HL-60/S4 (cell line): ENCODE data around the gene RPP21.
"Not testable (repeated sequence)": the region's sequence is repeated elsewhere in the genome, so short reads cannot be mapped to it uniquely, and the experiment has no call there.

ENCODE experiments used
- in situ Hi-C: fragments of 300-500 bp; cut with MboI; formaldehyde crosslinking; loops from 2 replicates; pipeline ENCODE4 v1.14.3; 2022; ENCODE audit warnings: low sequenced_read_pairs

RPP21 gene

DNA sequence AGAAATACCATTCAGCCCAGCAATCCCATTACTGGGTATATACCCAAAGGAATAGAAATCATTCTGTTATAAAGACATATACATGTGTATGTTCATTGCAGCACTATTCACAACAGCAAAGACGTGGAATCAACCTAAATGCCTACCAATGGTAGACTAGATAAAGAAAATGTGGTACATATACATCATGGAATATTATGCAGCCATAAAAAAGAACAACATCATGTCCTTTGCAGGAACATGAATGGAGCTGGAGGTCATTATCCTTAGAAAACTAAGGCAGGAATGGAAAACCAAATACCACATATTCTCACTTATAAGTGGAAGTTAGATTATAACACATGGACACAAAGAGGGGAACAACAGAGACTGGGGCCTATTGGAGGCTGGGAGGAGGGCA, 24.3 kb downstream of the RPP21 start:
- in situ Hi-C loops, result not testable (repeated sequence)

DNA sequence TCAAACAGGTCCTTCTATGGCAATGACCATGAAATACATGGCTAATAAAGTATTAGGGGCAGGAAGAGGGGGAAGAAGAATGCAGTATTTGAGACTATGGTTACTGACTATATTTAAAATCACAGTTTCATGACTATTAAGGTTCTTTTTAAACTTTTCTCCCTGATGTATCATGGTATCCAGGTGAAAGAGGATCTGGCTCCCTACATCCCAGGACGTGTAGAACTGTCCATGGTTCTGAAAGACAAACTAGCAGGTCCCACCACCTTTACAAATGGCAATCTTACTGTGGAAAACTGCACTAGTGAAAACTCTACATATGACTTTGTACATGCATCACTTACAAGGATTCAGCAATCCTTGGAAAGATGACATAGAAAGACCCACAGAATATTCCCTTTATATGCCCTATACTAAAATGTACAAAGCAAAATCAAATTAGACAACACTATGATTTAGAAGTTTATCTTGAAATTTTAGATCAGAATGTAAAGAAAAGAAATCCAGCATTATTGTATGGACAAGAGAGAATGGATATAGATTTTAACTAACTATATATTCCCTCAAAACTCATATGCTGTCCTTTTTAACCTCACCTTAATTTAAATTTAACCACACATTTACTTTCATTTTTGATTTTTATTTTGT, 33.5 kb downstream of the RPP21 start:
- in situ Hi-C loops, result loop anchor here (25.0 kb wide), 1 partner anchor 141 kb away; no protein-coding TSS in a partner anchor

DNA sequence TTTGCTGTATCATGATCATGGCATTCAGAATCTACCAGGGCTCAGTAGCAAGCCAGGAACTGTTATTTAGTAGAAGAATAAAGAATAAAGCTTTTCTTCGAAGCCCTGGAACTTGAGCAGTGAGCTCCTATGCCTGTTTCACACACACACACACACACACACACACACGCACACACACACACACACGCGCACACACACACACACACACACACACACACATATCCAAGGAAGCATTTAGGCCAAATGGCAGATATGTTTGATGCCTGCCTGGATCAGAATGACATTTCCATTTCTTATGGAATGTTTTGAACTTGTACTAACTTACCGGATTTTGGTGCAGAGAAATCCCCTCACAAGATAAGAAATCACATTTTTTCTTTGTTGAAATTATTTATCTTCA, 35.5 kb downstream of the RPP21 start:
- in situ Hi-C loops, result loop anchor here (25.0 kb wide), 1 partner anchor 143 kb away; no protein-coding TSS in a partner anchor

DNA sequence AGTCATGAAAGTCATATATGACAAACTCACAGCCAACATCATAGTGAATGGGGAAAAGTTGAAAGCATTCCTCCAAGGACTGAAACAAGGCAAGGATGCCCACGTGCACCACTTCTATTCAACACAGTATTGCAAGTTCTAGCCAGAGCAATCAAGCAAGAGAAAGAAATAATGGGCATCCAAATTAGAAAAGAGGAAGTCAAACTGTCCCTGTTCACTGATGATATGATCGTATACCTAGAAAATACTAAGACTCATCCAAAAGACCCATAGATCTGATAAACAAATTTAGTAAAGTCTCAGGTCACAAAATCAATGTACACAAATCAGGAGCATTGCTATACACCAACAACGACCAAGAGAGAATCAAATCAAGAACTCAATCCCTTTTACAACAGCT, 41.2 kb downstream of the RPP21 start:
- in situ Hi-C loops, result loop anchor here (25.0 kb wide), 1 partner anchor 149 kb away; no protein-coding TSS in a partner anchor

DNA sequence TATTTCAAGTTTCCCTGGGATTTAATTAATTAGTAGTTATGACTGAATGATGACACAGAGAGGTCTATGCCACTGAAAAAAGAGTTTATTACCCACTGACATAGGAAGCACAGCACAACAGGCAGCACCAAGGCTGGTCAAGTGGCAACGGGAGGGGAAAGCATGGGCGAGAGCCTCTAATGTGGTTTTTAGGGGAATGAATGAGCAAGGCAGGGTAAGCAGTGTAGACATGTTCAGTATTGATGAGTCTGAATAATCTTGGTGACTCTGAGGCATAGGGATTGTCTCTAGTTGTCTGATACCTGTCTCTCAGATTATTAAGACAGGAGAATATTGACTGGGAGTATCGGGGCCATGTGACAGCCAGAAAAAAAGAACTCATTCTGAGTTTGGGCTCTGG, 46.3 kb downstream of the RPP21 start:
- in situ Hi-C loops, result loop anchor here (25.0 kb wide), 1 partner anchor 154 kb away; no protein-coding TSS in a partner anchor

DNA sequence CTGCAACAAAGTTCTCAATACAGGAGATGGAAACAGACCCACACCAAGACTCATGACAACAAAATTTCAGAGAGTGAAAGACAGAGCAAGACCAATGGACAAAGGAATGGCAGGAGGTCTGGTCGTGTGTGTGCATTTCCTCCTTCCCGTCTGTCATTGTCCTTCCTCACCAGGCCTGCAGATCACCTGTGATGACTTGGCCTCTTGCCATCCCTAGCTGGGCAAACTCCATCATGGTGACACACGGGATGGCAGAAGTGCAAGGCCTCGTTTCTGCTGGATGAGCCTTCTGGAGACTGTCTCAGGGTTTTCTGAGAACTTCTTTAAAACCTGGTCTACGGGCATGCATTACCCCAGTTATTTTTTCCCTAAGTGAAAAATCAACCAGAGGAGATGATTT, 49.2 kb downstream of the RPP21 start:
- in situ Hi-C loops, result loop anchor here (25.0 kb wide), 1 partner anchor 157 kb away; no protein-coding TSS in a partner anchor
